Endothelial cell of umbilical vein (primary cell): ENCODE results near the gene MTTP. TPM values are rescaled to one million over a fixed set of nuclear protein-coding genes. Genes with fewer than 3 reads are reported as not detected.

ENCODE experiments used
- BruUV-seq: library from RNA; stranded (reverse); fragments of 400-500 nt; replicated peaks from 2 replicates; lab custom pipeline; 2021; lab: Mats Ljungman, UMichigan
- CTCF ChIA-PET: fragments of 300-600, 350-600 bp; sonication (Branson Sonifier 250); formaldehyde crosslinking; loops from one replicate; lab custom pipeline; 2021; ENCODE audit warnings: antibody characterized with exemption, inconsistent platforms; lab: Charles Lee
- POLR2A ChIA-PET: fragments of 300-600, 350-600 bp; sonication (Branson Sonifier 250); formaldehyde crosslinking; loops from one replicate; lab custom pipeline; 2021; ENCODE audit warnings: antibody characterized with exemption, inconsistent platforms; lab: Charles Lee
- DNase-seq: peaks from one replicate; pipeline ENCODE4 v3.0.0-alpha.2; 2011; ENCODE audit warnings: low read depth, low spot score
- FAIRE-seq: peaks from 2 replicates; lab custom pipeline; 2011; peaks lifted over from hg19 to GRCh38; lab: Jason Lieb, UNC
- H2AFZ ChIP-seq: 2 replicates; pipeline ENCODE4 v1.6.0; 2012; ENCODE audit warnings: low read depth, low read length, control low read depth, inconsistent platforms
- H3K27ac ChIP-seq: 2 replicates; pipeline ENCODE4 v1.5.1; 2011; ENCODE audit warnings: low read depth, mild to moderate bottlenecking, control low read depth, low read length, moderate library complexity; ENCODE audit not compliant: insufficient read depth
- H3K27me3 ChIP-seq, 2 experiments: 2 replicates each; pipeline versions ENCODE4 v1.6.0 to v1.6.1; 2011; ENCODE audit warnings: low read length in 2 of 2, mixed read lengths in 1 of 2; ENCODE audit not compliant: control insufficient read depth in 2 of 2, insufficient read depth in 2 of 2
- H3K36me3 ChIP-seq, 2 experiments: 2 replicates in 1 of 2; 3 replicates in 1 of 2; pipeline ENCODE4 v1.5.1; 2011; ENCODE audit warnings: low read length in 2 of 2, mild to moderate bottlenecking in 1 of 2, moderate library complexity in 1 of 2; ENCODE audit not compliant: control insufficient read depth in 2 of 2, insufficient read depth in 2 of 2; ENCODE audit errors: extremely low read depth in 1 of 2
- H3K4me1 ChIP-seq: 3 replicates; pipeline ENCODE4 v1.5.1; 2011; ENCODE audit warnings: mild to moderate bottlenecking, low read length; ENCODE audit not compliant: control insufficient read depth, insufficient read depth; ENCODE audit errors: extremely low read depth
- H3K4me2 ChIP-seq: 2 replicates; pipeline ENCODE4 v1.6.1; 2011; ENCODE audit warnings: low read length, control low read depth, mixed read lengths; ENCODE audit not compliant: insufficient read depth
- H3K4me3 ChIP-seq, 3 experiments: fragments of 200-600 bp in 1 of 3; sonication (generic), shearing (Covaris generic) in 1 of 3; replicated peaks in 1 of 3; 2 replicates each; pipeline ENCODE4 v1.5.1; 2011 to 2016; ENCODE audit warnings: control low read depth in 3 of 3, low read length in 3 of 3, mild to moderate bottlenecking in 2 of 3, inconsistent platforms in 1 of 3, low read depth in 1 of 3, moderate library complexity in 1 of 3; ENCODE audit not compliant: insufficient read depth in 1 of 3
- H3K79me2 ChIP-seq: 2 replicates; pipeline ENCODE4 v1.6.0; 2012; ENCODE audit warnings: low read length, inconsistent platforms; ENCODE audit not compliant: control insufficient read depth, insufficient read depth
- H3K9ac ChIP-seq: replicated peaks from 2 replicates; pipeline ENCODE3; 2011; ENCODE audit warnings: low read length, control low read depth; ENCODE audit not compliant: insufficient read depth; ENCODE audit errors: extremely low read depth
- H3K9me1 ChIP-seq: replicated peaks from 3 replicates; pipeline ENCODE4 v1.6.0; 2011; ENCODE audit warnings: mild to moderate bottlenecking, low read length; ENCODE audit not compliant: control insufficient read depth, insufficient read depth; ENCODE audit errors: extremely low read depth
- H3K9me3 ChIP-seq: replicated peaks from 2 replicates; pipeline ENCODE4 v1.5.1; 2012; ENCODE audit warnings: low read length, inconsistent platforms; ENCODE audit not compliant: control insufficient read depth, insufficient read depth
- H4K20me1 ChIP-seq: replicated peaks from 2 replicates; pipeline ENCODE3; 2011; ENCODE audit warnings: mild to moderate bottlenecking, low read length; ENCODE audit not compliant: control insufficient read depth, insufficient read depth; ENCODE audit errors: extremely low read depth
- CTCF ChIP-seq, 2 donors: IDR thresholded peaks; 1 replicate in 1 of 2; 2 replicates in 1 of 2; pipeline ENCODE4 v1.5.1; 2011; ENCODE audit warnings: low read length in 2 of 2, mild to moderate bottlenecking in 2 of 2, moderate library complexity in 2 of 2, control low read depth in 1 of 2, inconsistent platforms in 1 of 2, low read depth in 1 of 2; ENCODE audit not compliant: insufficient read depth in 1 of 2; ENCODE audit errors: extremely low read depth in 1 of 2
- EZH2 ChIP-seq: IDR thresholded peaks from 2 replicates; pipeline ENCODE4 v1.6.1; 2012; ENCODE audit warnings: borderline replicate concordance, low read depth, mild to moderate bottlenecking, moderate library complexity, low read length, inconsistent platforms; ENCODE audit not compliant: severe bottlenecking
- FOS ChIP-seq: IDR thresholded peaks from 2 replicates; pipeline ENCODE4 v1.6.1; 2011; ENCODE audit warnings: mild to moderate bottlenecking, low read length, moderate library complexity, borderline replicate concordance; ENCODE audit not compliant: insufficient read depth
- GATA2 ChIP-seq: IDR thresholded peaks from 2 replicates; pipeline ENCODE4 v1.7.0; 2011; ENCODE audit warnings: low read depth, mild to moderate bottlenecking, moderate library complexity, mixed read lengths, low read length; ENCODE audit not compliant: insufficient read length, insufficient read depth
- JUN ChIP-seq: IDR thresholded peaks from 2 replicates; pipeline ENCODE4 v1.6.1; 2011; ENCODE audit warnings: borderline replicate concordance, low read depth; ENCODE audit not compliant: insufficient read length, insufficient read depth
- MAX ChIP-seq: IDR thresholded peaks from 2 replicates; pipeline ENCODE4 v1.6.1; 2011; ENCODE audit not compliant: insufficient read depth, insufficient read length
- POLR2A ChIP-seq: IDR thresholded peaks from 2 replicates; pipeline ENCODE4 v1.6.1; 2012; ENCODE audit warnings: low read depth, mild to moderate bottlenecking, control low read depth, low read length
- POLR2AphosphoS5 ChIP-seq: IDR thresholded peaks from 2 replicates; pipeline ENCODE4 v1.6.1; 2012; ENCODE audit warnings: low read depth, mild to moderate bottlenecking, control low read depth, low read length, moderate library complexity; ENCODE audit not compliant: insufficient read depth
- dilution Hi-C: fragments of 300-500 bp; cut with MboI; formaldehyde crosslinking; loops from one replicate; pipeline ENCODE4 v1.15.0; 2019; ENCODE audit warnings: low sequenced_read_pairs; ENCODE audit not compliant: extremely low pct_ligation_motif_present
- intact Hi-C: fragments of 100-400 bp; cut with micrococcal nuclease; formaldehyde crosslinking; loops from one replicate; pipeline ENCODE4 v1.10.0; 2022
- polyA plus RNA-seq, 4 experiments: library from polyadenylated mRNA; depleted of rRNA in 3 of 4; stranded (reverse) in 3 of 4; unstranded in 1 of 4; fragments of >200 nt; gene quantifications; 2 replicates each; pipeline versions ENCODE4 v1.2.1 to v1.2.3, GENCODE V29; 2011 to 2012; ENCODE audit warnings: missing spikeins in 1 of 4
- total RNA-seq: library from RNA; stranded (reverse); gene quantifications from 2 replicates; pipeline ENCODE4 v1.2.3, GENCODE V29; 2021

The MTTP gene
- total and polyA plus RNA-seq, 2 donors (not counting 3 experiments of a cell fraction or from before 2014, with no cell fraction given): not detected

- intact Hi-C loops: no loop called here
- Histone ChIP-seq H3K36me3 (no peaks in the 10 kb centered on the region), H3K4me2 (no peak overlapping the region), H3K79me2 (no peaks in the 10 kb centered on the region), H2AFZ (no peak overlapping the region), H3K4me1 (no peaks in the 10 kb centered on the region), H3K4me3 (no peak overlapping the region), H3K9me3 (no peaks in the 10 kb centered on the region), H3K9me1 (no peaks in the 10 kb centered on the region), H3K9ac (no peak overlapping the region), H3K27ac (no peak overlapping the region), H4K20me1 (no peaks in the 10 kb centered on the region), H3K27me3 (no peaks in the 10 kb centered on the region)
- CTCF ChIA-PET: interaction anchor here (1.0 kb wide), 1 partner anchor 8 kb away, joined by 3 read pairs; no protein-coding TSS in a partner anchor
- DNase-seq (no peak), FAIRE-seq (no peak)
- POLR2A ChIA-PET: no interaction called here
- no peak for TF ChIP-seq EZH2
- TF ChIP-seq JUN: no peak
- no TSS peak for BruUV-seq
- dilution Hi-C loops: no loop called here
Observed at GRCh38 chr4:99633772-99634171, 59.1 kb downstream of the MTTP start.

- ChIA-PET POLR2A (no interaction called here), CTCF (no interaction called here)
- H3K4me2 ChIP-seq: no peak overlapping the region
- no peaks in the 10 kb centered on the region for H3K27me3 ChIP-seq
- dilution Hi-C loops: no loop called here
- no peak for FAIRE-seq
- BruUV-seq: no TSS peak
- H4K20me1 ChIP-seq: no peaks in the 10 kb centered on the region
- no peak overlapping the region for H3K27ac ChIP-seq
- no peaks in the 10 kb centered on the region for H3K36me3 ChIP-seq
- no peaks in the 10 kb centered on the region for H3K9me1 ChIP-seq
- intact Hi-C loops: no loop called here
- no peaks in the 10 kb centered on the region for H3K9me3 ChIP-seq
- DNase-seq: no peak
- H3K79me2 ChIP-seq: no peaks in the 10 kb centered on the region
- no peaks in the 10 kb centered on the region for H3K4me1 ChIP-seq
- no peak overlapping the region for H3K4me3 ChIP-seq
- TF ChIP-seq FOS: no peak
- no peak for TF ChIP-seq JUN
- TF ChIP-seq MAX: no peak
- TF ChIP-seq CTCF (IDR thresholded peaks at IDR 0.05; ENCODE audit: extremely low read depth in 1 of 2, insufficient read depth in 1 of 2, low read depth in 1 of 2, low read length in 2 of 2): no peak
- no peak for TF ChIP-seq EZH2
- no peak for TF ChIP-seq GATA2
- no peak for TF ChIP-seq POLR2A
- no peak for TF ChIP-seq POLR2AphosphoS5
- H2AFZ ChIP-seq: no peak overlapping the region
- H3K9ac ChIP-seq: no peak overlapping the region
Observed at GRCh38 chr4:99634742-99635360, 60.2 kb downstream of the MTTP start.
